ENCODE data around the gene EFL1. TPM values are rescaled to one million over a fixed set of nuclear protein-coding genes. Genes with fewer than 3 reads are reported as not detected.

Gene EFL1
- total and polyA plus RNA-seq, 2 of the 8 experiments (the other 6 are each of a cell fraction or from before 2014, with no cell fraction given) = 10.8 to 31.5 TPM

- H4K91ac ChIP-seq (replicated peaks; ENCODE audit: insufficient read length, low read length) = no peak overlapping the region
- ChIA-PET POLR2A (ENCODE audit: partially characterized antibody) (interaction anchor here (1.2 kb wide), 1 partner anchor 9 kb away, joined by 5 read pairs; no protein-coding TSS in a partner anchor), CTCF (ENCODE audit: partially characterized antibody) (interaction anchor here (0.5 to 7.3 kb wide), 47 partner anchors 9 to 698 kb away, joined by 3 to 70 read pairs (median 4); no protein-coding TSS in a partner anchor)
- no peak overlapping the region for H3K56ac ChIP-seq (replicated peaks; ENCODE audit: insufficient read length, low read depth, low read length)
- no peak overlapping the region for H3K4ac ChIP-seq (replicated peaks; ENCODE audit: insufficient read length, low read depth, low read length)
- H3K4me2 ChIP-seq (ENCODE audit: insufficient read depth in 1 of 2, low read depth in 2 of 2, low read length in 2 of 2) = no peak overlapping the region
- WGBS, 2 experiments (ENCODE audit: extremely low coverage in 1 of 2, insufficient coverage in 1 of 2, insufficient read length in 1 of 2, insufficient replicate concordance in 2 of 2, low coverage in 1 of 2, low lambda C conversion rate in 2 of 2, missing lambda C conversion rate in 1 of 2) = 59% methylated on average over 9 of the region's 9 CpGs; no CpG with 5 or more reads in 1 of the 2 experiments
- no peak overlapping the region for H3K4me3 ChIP-seq (ENCODE audit: extremely low read depth in 1 of 4, insufficient read depth in 2 of 4, low read depth in 3 of 4, low read length in 4 of 4)
- H3K27me3 ChIP-seq (replicated peaks in 1 of 4; ENCODE audit: control insufficient read depth in 3 of 4, extremely low read depth in 1 of 4, insufficient read depth in 3 of 4, low read length in 3 of 4) = no peaks in the 10 kb centered on the region
- no peak overlapping the region for H3K27ac ChIP-seq (ENCODE audit: low read depth, low read length)
- H4K5ac ChIP-seq (ENCODE audit: insufficient read length, low read depth, low read length) = no peak overlapping the region
- no peak overlapping the region for H2BK15ac ChIP-seq (ENCODE audit: low read length)
- no peak overlapping the region for H2BK12ac ChIP-seq (ENCODE audit: low read depth, low read length)
- no peak overlapping the region for H2BK120ac ChIP-seq (replicated peaks; ENCODE audit: low read depth, low read length)
- H2BK20ac ChIP-seq (ENCODE audit: low read length) = no peak overlapping the region
- H3K9ac ChIP-seq (replicated peaks in 1 of 4; ENCODE audit: extremely low read depth in 1 of 4, low read depth in 3 of 4, low read length in 3 of 4) = no peak overlapping the region
- no peak overlapping the region for H2AK5ac ChIP-seq (ENCODE audit: low read depth, low read length)
- H3K9me3 ChIP-seq (ENCODE audit: insufficient read depth in 2 of 2, low read depth in 1 of 2, low read length in 1 of 2) = no peaks in the 10 kb centered on the region
- H3K36me3 ChIP-seq (ENCODE audit: control insufficient read depth in 2 of 4, insufficient read depth in 4 of 4, low read length in 3 of 4) = no peaks in the 10 kb centered on the region
- H4K8ac ChIP-seq (ENCODE audit: extremely low read depth, insufficient read depth, low read length) = no peak overlapping the region
- H3K23ac ChIP-seq (ENCODE audit: insufficient read length) = no peak overlapping the region
- H2BK5ac ChIP-seq (ENCODE audit: low read depth, low read length) = no peak overlapping the region
- no peak for FAIRE-seq
- no peaks in the 10 kb centered on the region for H4K20me1 ChIP-seq (replicated peaks in 1 of 2; ENCODE audit: control insufficient read depth in 1 of 2, insufficient read depth in 2 of 2, low read length in 2 of 2)
- no peaks in the 10 kb centered on the region; a peak in 1 of 7 replicates for H3K4me1 ChIP-seq (replicated peaks in 1 of 4; ENCODE audit: control insufficient read depth in 3 of 4, insufficient read depth in 4 of 4, low read length in 3 of 4)
- H3K79me1 ChIP-seq (ENCODE audit: low read depth, low read length) = no peaks in the 10 kb centered on the region
- no peak overlapping the region for H3K18ac ChIP-seq (ENCODE audit: extremely low read depth, low read length)
- no peaks in the 10 kb centered on the region for H3K79me2 ChIP-seq (ENCODE audit: control insufficient read depth in 1 of 2, insufficient read depth in 2 of 2, low read length in 2 of 2)
- no peak overlapping the region for H3K14ac ChIP-seq (ENCODE audit: insufficient read length)
- no peak overlapping the region for H2AFZ ChIP-seq (ENCODE audit: low read length)
- H3K23me2 ChIP-seq (ENCODE audit: low read depth, low read length) = no peaks in the 10 kb centered on the region
- DNase-seq (ENCODE audit: low read depth in 1 of 2, low spot score in 2 of 2) = peak; percentile 29 to 99
- TF ChIP-seq SP4 (IDR thresholded peaks at IDR 0.05; ENCODE audit: low read length) = no peak
- TF ChIP-seq HDAC2 (IDR thresholded peaks at IDR 0.05; ENCODE audit: borderline replicate concordance in 1 of 2, low read depth in 2 of 2, low read length in 2 of 2) = no peak
- TF ChIP-seq MAX (IDR thresholded peaks at IDR 0.05) = peak; percentile 82
- no peak for TF ChIP-seq KDM1A (IDR thresholded peaks at IDR 0.05; ENCODE audit: borderline replicate concordance, low read length)
- TF ChIP-seq TAF1 (IDR thresholded peaks at IDR 0.05; ENCODE audit: low read depth, low read length) = no peak
- no peak for TF ChIP-seq SIN3A (conservative IDR thresholded peaks at IDR 0.05 in 1 of 2, IDR thresholded peaks at IDR 0.05 in 1 of 2; ENCODE audit: low read depth in 1 of 2, low read length in 2 of 2)
- TF ChIP-seq, protein P1, sequence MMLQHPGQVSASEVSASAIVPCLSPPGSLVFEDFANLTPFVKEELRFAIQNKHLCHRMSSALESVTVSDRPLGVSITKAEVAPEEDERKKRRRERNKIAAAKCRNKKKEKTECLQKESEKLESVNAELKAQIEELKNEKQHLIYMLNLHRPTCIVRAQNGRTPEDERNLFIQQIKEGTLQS (IDR thresholded peaks at IDR 0.05; ENCODE audit: insufficient read depth, low read depth, low read length) = no peak
- TF ChIP-seq BACH1 (IDR thresholded peaks at IDR 0.05; ENCODE audit: low read length) = no peak
- TF ChIP-seq, protein P2, sequence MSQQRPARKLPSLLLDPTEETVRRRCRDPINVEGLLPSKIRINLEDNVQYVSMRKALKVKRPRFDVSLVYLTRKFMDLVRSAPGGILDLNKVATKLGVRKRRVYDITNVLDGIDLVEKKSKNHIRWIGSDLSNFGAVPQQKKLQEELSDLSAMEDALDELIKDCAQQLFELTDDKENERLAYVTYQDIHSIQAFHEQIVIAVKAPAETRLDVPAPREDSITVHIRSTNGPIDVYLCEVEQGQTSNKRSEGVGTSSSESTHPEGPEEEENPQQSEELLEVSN (IDR thresholded peaks at IDR 0.05) = peak; percentile 60
- TF ChIP-seq POLR2AphosphoS5 (IDR thresholded peaks at IDR 0.05; ENCODE audit: low read depth, low read length) = no peak
- TF ChIP-seq CREB1 (IDR thresholded peaks at IDR 0.05) = no peak
Measured at GRCh38 chr15:82108489-82109078, 153.9 kb downstream of the EFL1 start.
